GM21515 (cell line): ENCODE measurements around the gene PRICKLE3.
"Not testable (repeated sequence)": the region's sequence is repeated elsewhere in the genome, so short reads cannot be mapped to it uniquely, and the experiment has no call there.

Experiments used
- ATAC-seq: cut with Tn5 transposase; IDR thresholded peaks from one replicate; pipeline ENCODE4 v1.9.1; 2021; ENCODE audit not compliant: unreplicated experiment

The PRICKLE3 gene

DNA sequence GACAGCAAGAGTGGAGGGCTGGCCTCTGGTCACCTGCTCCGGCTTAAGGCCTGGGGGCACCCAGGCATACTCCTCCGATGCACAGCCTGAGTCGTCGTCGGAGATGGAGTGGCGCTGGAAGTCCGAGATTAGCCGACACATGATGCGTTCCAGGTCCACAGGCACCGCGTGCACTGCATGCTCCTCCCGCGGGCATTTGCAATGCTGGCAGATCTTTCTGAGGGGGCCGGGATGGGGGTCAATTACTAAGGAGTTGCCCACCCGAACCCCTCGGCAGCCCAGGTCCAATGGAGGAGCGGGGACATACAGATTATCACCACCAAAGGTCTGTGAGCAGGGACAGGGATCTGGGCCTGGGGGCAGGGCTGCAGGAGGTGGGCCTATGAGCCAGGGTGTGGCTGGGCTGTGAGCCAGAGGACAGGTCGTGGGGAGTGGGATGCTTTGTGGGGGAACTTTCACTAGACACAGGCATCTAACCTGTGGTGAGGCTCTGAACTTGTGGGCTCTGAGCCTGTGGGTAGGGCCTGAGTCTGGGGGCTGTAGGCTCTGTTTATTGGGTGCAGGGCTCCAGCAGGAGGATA, 2.4 kb downstream of the PRICKLE3 start:
- no peak for ATAC-seq

DNA sequence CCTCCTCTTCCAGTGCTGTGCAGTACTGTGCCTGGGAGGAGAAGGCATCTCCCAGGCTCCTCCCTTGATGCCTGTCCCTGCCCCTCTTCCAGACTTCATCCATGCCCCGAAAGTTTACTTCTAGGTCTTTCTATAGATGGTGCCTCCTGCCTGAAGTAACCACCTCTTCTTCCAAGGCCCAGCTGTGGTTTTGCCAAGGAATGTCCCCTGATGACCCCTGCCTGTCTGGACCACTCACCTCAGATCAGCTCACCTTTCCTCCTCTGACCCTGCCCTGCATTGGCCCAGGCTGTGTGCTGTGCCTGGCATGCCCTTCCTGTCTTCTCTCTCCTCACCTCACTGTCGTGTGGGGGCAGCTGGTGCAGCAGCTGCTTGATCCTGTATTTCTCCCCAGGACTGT, 6.8 kb downstream of the PRICKLE3 start:
- no peak for ATAC-seq

DNA sequence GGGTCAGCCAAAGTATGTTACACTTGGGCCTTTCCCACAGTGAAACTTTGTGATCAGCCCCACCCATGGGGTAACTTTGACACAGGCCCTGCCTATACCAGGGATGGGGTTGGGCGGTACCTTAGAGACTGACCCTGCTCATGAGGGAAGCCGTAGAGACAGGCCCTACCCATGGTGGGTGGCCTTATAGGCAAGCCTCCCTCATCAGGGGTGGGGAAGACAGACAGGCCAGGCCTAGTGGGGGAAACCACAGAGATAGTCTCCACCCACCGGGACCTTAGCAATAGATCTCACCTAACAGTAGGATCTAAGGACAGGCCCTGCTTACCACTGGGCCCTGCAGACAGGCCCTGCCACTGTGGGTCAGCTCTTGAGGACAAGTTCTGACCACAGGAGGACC, 7.6 kb downstream of the PRICKLE3 start:
- no peak for ATAC-seq

DNA sequence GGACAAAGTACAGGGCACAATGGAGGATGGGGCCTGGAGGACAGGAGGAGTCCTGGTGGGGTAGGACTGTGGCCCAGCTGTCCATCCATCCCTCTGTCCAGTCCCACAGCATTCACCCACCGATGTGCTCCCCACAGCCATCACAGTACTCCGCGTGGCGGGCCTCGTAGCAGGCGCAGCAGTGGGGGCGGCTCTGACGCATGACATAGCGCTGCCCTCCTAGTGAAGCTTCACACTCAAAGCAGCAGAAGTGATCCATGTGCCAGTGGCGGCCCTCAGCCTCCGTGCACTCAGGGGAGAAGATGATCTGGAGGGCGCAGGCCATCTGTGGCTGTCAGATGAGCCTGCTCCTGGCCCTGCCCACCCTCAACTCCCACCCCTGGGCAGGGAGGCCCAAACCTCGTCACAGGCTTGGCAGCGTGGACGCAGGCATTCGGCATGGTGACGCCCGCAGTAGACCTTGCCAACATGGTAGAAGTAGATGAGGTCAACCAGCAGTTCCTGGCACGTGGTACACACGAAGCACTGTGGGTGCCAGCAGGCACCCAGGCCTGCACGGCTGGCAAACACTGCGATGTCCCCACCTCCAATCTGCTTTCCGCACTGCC, 8.2 kb downstream of the PRICKLE3 start:
- no peak for ATAC-seq

GRCh38 chrX:49177338-49177833, 8.8 kb downstream of the PRICKLE3 start:
- no peak for ATAC-seq

DNA sequence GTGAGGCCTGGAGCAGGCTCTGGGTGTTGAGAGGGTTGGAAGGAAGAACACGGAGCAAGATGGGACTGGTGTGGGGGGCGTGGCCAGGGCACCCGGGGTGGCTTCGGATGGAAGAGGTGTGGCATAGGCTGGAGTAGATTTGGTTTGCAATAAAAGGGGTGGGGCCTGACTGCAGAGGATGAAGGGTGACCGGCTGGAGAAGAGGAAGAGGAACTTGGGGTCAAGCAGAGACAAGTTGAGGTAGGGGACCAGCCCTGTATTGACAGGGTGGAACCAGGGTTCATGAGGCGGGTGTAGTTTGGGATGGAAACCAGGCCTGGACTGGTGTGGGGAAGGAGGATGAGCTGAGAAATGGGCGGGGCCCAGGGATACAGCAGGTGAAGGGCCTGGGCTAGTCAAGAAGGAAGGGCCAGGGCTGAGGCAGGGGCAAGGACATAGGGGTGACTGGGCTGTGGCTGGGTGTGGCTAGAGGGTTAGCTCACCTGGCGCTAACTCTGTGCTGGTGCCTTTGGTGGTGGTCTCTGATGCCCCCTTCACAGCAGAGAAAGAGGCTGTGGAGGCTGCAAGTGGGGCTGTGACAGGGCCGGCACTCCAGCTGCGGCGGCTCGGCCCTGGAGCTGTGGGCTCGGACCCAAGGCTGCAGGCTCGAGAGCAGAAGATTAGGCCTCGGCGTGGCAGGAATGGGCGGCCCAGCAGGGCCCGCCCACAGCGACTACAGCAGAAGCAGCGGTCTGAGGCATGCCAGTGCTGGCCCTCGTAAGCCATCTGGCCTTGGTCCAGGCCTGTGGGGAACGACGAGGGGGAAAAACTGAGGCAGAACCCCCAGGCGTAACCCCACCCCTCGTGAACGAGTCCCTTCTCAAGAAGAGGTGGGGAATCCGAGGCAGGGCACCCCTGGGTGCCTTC, 9.5 kb downstream of the PRICKLE3 start:
- ATAC-seq = no peak

GRCh38 chrX:49175435-49176274, 10.5 kb downstream of the PRICKLE3 start:
- ATAC-seq = no peak

DNA sequence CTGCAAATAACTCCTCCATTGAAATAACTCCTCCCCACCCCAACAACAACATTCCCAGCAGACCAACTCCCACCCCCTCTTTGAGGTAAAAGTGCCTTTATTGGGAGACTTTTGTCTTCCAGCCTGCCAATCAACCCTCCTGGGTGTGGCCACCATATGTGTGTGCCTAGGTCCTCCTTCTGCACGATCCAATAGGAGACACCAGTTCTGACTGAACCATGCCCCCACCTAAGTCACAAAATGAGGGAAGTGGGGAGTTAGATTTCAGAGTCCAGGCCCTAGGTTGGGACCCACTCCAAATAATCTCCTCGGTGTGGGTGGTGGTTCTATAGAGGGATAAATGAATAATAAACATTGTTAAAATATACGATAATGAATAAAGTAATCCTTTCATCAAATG, 11.4 kb downstream of the PRICKLE3 start:
- ATAC-seq = no peak

- ATAC-seq = not testable (repeated sequence)
Measured at GRCh38 chrX:49173544-49173943, 12.6 kb downstream of the PRICKLE3 start.

DNA sequence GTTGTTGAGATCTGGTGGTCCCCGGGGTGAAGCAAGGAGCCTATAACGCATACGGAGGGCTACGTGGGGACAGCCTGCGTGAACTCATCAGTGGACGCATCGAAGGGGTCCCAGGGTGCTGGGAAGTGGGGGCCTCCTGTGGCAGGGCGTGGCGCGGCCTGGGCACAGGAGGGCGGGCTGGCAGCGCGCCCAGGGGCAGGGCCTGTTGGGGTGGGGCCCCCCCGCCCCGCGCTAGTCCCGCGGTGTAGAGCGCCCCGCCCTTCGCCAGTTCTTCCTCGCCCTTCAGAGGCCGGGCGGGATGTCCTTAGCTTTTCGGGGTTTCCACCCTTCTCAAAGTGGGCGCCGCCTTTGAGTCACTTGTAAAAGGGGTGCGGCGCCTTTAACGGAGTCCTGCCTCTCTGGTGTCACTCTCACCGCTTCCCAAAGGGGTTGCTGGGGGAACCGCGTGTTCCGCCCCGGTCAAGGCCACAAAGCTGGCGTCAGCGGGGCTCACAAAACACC, 13.8 kb downstream of the PRICKLE3 start:
- peak; percentile 63 for ATAC-seq

DNA sequence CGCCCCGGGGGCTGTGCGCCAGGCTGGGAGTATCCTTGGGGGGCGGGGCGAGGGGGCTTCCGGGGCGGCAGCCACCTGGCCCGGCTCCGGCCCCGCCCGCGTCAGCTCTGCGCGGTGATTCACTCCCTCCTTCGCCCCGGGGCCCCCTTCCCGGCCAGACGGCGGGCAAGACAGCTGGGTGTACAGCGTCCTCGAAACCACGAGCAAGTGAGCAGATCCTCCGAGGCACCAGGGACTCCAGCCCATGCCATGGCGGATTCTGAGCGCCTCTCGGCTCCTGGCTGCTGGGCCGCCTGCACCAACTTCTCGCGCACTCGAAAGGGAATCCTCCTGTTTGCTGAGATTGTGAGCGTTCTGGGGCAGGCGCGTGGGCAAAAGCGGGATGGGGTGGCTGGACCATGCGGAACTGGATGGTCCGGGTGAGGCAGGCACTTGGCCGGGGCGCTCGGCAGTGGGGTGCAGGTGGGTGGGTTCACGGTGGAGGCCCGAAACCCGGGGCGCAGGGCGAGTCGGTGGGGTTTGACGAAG, 14.4 kb downstream of the PRICKLE3 start, which contains the start of gene PLP2:
Gene PLP2, plus strand, starts transcription at position 147 of the 528 bp plus-strand sequence. Its CDS starts 103 bp downstream, at position 250.
- peak; percentile 32 for ATAC-seq

DNA sequence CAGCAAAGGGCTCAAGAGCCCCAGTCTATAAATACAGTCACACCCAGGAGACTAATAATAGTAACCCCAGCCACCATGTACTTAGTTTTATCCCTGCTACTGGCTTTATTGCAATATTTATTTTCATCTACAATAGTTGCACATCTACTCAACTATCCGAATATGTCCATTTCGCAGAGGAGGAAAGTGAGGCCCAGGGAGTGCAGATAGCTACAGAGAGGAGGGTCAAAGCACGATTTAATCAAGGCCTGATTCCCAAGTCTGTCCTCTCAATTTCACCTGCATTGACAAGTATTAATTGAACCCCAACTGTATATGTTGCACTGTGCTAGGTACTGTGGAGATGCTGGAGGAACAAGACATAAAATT, 18.4 kb downstream of the PRICKLE3 start:
- ATAC-seq = no peak

- no peak for ATAC-seq
Measured at GRCh38 chrX:49166914-49167739, 19.0 kb downstream of the PRICKLE3 start.

DNA sequence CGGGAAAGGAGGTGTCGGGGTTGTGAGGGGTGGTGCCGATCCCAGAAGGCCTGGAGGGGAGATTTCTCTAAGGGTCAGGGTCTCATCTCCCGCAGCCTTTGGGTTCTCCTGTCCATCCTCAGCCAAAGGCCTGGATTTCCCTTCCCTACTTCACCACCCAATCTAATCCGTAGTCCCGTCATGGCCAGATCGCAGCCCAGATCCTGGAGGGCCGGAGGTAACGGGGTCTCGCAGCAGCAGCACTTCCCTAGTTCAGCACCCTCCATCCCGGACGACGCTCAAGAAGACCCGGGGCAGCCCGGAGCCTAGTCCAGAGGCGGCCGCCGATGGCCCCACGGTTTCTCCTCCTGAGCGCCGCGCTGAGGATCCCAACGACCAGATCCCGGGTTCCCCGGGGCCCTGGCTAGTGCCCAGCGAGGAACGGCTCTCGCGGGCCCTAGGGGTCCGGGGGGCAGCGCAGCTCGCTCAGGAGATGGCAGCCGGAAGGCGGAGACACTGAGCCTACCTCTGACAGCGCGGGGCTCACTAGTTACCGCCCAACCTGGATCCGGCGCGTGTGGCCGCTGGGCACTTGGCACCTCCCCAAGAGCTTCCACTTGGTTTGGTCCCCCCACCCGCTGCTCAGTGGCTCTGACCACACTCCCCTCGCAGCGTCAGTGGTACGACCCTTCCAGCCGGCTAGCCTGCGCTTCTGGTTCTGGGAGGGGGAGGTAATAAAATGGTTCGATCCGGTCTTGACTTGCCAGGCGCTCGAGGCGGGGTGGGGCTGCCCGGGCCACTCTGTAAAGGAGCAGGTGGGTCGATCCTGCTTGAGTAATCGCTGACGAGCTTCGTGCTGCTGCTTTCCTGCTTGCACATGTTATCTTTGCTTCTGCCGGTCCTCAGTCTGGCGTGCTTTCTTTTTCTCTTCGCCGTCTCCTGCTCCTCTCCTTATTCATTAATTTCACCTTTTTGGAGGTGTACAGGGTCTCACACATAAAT, 20.0 kb downstream of the PRICKLE3 start:
- ATAC-seq = no peak

DNA sequence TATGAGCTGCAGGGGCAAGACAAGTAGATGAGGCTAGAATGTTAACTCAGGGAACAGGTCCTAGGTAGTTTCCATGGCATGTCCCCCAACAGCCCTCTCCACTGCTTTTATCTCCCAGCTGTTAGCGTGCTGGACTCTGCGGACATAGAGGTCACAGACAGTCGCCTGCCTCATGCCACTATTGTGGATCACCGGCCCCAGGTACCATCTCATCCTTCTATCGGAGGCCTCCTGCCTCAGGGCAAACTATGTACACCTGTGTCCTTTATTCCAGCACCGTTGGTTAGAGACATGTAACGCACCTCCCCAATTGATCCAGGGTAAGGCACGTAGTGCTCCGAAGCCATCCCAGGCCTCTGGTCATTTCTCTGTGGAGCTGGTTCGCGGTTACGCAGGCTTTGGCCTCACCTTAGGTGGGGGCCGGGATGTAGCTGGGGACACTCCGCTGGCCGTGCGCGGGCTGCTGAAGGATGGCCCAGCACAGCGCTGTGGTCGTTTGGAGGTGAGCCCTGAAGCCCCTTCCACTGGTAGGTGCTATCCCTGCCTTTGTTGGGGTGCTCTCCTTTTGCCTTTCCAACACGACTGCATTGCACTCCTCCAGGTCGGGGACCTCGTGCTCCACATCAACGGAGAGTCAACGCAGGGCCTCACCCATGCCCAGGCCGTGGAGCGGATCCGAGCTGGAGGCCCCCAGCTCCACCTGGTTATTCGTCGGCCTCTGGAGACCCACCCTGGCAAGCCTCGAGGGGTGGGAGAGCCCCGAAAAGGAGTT, 21.4 kb downstream of the PRICKLE3 start:
- no peak for ATAC-seq

DNA sequence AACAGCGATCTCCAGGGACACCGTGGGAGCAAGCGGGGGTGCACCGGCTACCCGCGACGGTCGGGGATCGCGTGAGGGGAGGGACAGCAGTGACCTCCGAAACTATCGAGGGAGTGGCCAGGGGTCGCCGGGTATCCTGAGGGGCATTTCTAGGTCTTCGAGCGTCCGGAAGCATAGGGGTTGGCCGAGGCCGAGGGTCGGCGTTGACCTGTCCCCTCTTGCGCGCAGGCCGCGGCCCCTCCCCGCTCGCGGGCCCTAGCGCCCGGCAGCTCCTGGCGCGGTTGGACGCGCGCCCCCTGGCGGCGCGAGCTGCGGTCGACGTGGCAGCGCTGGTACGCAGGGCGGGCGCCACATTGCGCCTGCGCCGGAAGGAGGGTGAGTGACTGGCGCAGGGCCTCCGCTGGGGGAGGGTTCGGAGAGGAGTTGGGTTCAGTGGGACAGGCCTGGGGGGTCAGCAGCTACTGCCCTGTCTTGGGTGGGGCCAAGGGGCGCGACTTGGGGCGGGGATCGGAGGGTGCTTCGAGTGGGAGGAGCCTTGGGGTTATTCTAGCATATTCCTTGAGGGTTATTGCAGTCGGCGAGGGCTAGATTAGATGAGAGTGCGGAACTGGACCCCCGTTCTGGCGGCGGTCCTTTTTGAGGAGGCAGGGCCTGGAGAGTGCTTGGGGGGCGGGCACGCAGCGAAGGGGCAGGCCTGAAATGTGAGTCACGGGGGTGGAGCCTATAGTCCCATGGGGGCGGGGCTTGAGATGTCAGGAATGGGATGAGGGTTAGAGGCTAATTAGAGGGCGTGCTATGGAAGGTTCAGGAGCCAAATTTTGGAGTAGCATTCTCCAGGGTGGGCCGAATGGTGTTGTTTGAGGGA, 22.4 kb downstream of the PRICKLE3 start:
- ATAC-seq = peak; percentile 62

GRCh38 chrX:49162620-49163019, 23.6 kb downstream of the PRICKLE3 start, which contains the start of gene MAGIX:
MAGIX (plus strand) TSS chrX:49162758; CDS start chrX:49162890, 132 bp downstream.
- no peak for ATAC-seq
